Trophoblast cell (in vitro differentiated cells and primary cell): ENCODE results near the gene FAM222A.

Source experiments
- DNase-seq, 2 donors: peaks; one replicate each; pipeline ENCODE4 v3.0.0-alpha.2; 2016
- H2AFZ ChIP-seq: 2 replicates; pipeline ENCODE4 v1.6.1; 2013; ENCODE audit warnings: low read length, moderate library complexity, mild to moderate bottlenecking; ENCODE audit not compliant: insufficient read depth, poor library complexity
- H2AK5ac ChIP-seq: 2 replicates; pipeline ENCODE4 v1.6.1; 2013; ENCODE audit warnings: mild to moderate bottlenecking, low read length
- H2BK120ac ChIP-seq: 2 replicates; pipeline ENCODE4 v1.6.1; 2013; ENCODE audit warnings: low read length, mild to moderate bottlenecking, moderate library complexity; ENCODE audit not compliant: insufficient read depth, poor library complexity
- H2BK12ac ChIP-seq: 2 replicates; pipeline ENCODE4 v1.6.1; 2013; ENCODE audit warnings: mild to moderate bottlenecking, low read length, moderate library complexity
- H2BK5ac ChIP-seq: 2 replicates; pipeline ENCODE4 v1.6.1; 2013; ENCODE audit warnings: low read length, low read depth, moderate library complexity, mild to moderate bottlenecking; ENCODE audit not compliant: poor library complexity
- H3K14ac ChIP-seq: 2 replicates; pipeline ENCODE4 v1.6.1; 2013; ENCODE audit warnings: mild to moderate bottlenecking, low read length
- H3K18ac ChIP-seq: 2 replicates; pipeline ENCODE4 v1.6.1; 2013; ENCODE audit warnings: mild to moderate bottlenecking, low read length
- H3K23ac ChIP-seq: 2 replicates; pipeline ENCODE4 v1.6.1; 2013; ENCODE audit warnings: low read length
- H3K27ac ChIP-seq: 2 replicates; pipeline ENCODE4 v1.5.1; 2013; ENCODE audit warnings: low read depth, mild to moderate bottlenecking, inconsistent platforms, low read length, moderate library complexity
- H3K27me3 ChIP-seq: 2 replicates; pipeline ENCODE4 v1.6.1; 2013; ENCODE audit warnings: inconsistent platforms, mild to moderate bottlenecking, low read length, moderate library complexity; ENCODE audit not compliant: insufficient read depth
- H3K36me3 ChIP-seq, 2 experiments: 1 replicate in 1 of 2; 2 replicates in 1 of 2; pipeline ENCODE4 v1.6.1; 2013; ENCODE audit warnings: low read length in 2 of 2, mild to moderate bottlenecking in 2 of 2, moderate library complexity in 1 of 2; ENCODE audit not compliant: insufficient read depth in 2 of 2, control insufficient read depth in 1 of 2
- H3K4ac ChIP-seq: 2 replicates; pipeline ENCODE4 v1.6.1; 2013; ENCODE audit warnings: low read depth, mild to moderate bottlenecking, low read length, moderate library complexity
- H3K4me1 ChIP-seq, 2 experiments: 1 replicate in 1 of 2; 2 replicates in 1 of 2; pipeline ENCODE4 v1.6.1; 2013; ENCODE audit warnings: low read length in 2 of 2, mild to moderate bottlenecking in 2 of 2, moderate library complexity in 1 of 2; ENCODE audit not compliant: insufficient read depth in 2 of 2, control insufficient read depth in 1 of 2
- H3K4me2 ChIP-seq: 2 replicates; pipeline ENCODE4 v1.6.1; 2013; ENCODE audit warnings: inconsistent platforms, mild to moderate bottlenecking, low read length, moderate library complexity
- H3K4me3 ChIP-seq: 2 replicates; pipeline ENCODE4 v1.5.1; 2013; ENCODE audit warnings: mild to moderate bottlenecking, low read depth, low read length, inconsistent platforms
- H3K79me1 ChIP-seq: one replicate; pipeline ENCODE4 v1.6.1; 2013; ENCODE audit warnings: low read length
- H3K79me2 ChIP-seq: 2 replicates; pipeline ENCODE4 v1.6.1; 2013; ENCODE audit warnings: low read length, mild to moderate bottlenecking; ENCODE audit not compliant: control insufficient read depth, insufficient read depth, poor library complexity
- H3K9ac ChIP-seq: 2 replicates; pipeline ENCODE4 v1.6.1; 2013; ENCODE audit warnings: mild to moderate bottlenecking, low read length
- H3K9me3 ChIP-seq: 2 replicates; pipeline ENCODE4 v1.6.1; 2013; ENCODE audit warnings: low read depth, mild to moderate bottlenecking, control low read depth, inconsistent platforms, low read length; ENCODE audit not compliant: insufficient read depth
- H4K12ac ChIP-seq: 2 replicates; pipeline ENCODE4 v1.6.1; 2013; ENCODE audit warnings: low read depth, mild to moderate bottlenecking, low read length, moderate library complexity
- H4K8ac ChIP-seq: 2 replicates; pipeline ENCODE4 v1.6.1; 2013; ENCODE audit warnings: low read depth, mild to moderate bottlenecking, low read length, moderate library complexity
- H4K91ac ChIP-seq: one replicate; pipeline ENCODE4 v1.6.1; 2013; ENCODE audit warnings: low read depth, mild to moderate bottlenecking, low read length, moderate library complexity
- WGBS: extraction: QIAGEN DNeasy Blood & Tissue Kit; methylation state at CpG from one replicate; pipeline ENCODE4 v1.1.7; 2013; ENCODE audit warnings: missing lambda C conversion rate; ENCODE audit not compliant: insufficient read length, insufficient coverage; ENCODE audit errors: extremely low coverage; 5-methylcytosine and 5-hydroxymethylcytosine counted together

FAM222A gene

DNA sequence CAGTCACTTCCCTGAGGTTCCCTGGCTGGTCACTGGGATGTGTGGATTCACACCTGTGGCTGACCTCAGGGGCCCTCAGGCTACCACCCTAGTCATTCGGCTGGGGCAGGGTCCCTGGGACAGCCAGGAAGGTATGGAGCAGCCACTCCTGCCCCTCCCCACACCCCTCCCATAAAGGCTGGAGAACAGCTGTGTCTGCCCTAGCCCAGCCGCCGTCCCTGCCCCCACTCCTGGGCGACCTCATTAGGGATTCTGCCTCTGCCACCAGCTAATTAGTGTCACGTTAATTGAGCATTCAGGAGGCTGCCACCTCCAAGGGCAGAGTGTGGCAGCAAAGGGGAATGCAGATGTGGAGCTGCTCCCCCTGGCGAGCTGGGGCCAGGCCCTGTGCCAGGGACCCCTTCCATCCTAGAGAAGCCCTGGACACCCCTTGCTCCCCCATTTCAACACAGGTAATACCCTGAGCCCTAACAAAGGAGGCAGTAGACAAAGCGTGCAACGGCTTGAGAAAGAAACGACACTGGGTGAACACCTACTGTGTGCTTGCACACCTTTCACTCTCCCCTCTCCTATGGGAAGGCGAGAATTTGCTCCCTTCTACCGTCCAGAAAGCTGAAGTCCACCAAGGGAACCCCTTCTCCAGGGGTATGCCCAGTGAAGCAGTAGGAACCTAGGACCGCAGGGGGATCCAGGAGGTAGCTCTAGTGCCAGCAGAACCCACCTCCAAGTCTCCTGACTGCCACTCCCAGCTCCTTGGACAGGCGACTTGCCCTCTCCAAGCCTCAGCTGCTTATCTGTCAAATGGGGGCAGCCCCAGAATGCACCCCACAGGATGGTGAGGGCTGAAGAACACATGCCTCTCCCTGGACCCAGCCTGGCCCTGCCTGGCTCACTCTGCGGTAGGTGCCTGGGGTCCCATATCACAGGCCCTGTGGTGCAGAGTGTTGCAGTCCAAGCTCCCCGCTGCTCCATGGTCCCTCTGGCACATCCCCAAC, 45.1 kb downstream of the FAM222A start:
- Histone ChIP-seq H4K8ac (no peak overlapping the region), H3K36me3 (no peaks in the 10 kb centered on the region), H2AK5ac (no peak overlapping the region), H2BK120ac (no peak overlapping the region), H2BK12ac (no peak overlapping the region), H3K23ac (no peak overlapping the region), H2BK5ac (no peak overlapping the region), H3K27ac (no peak overlapping the region), H3K4me2 (no peak overlapping the region), H4K12ac (no peak overlapping the region), H3K9me3 (peaks cover 7% of the 10 kb centered on the region), H3K4me3 (no peak overlapping the region), H3K4me1 (no peaks in the 10 kb centered on the region), H3K9ac (no peak overlapping the region), H3K18ac (no peak overlapping the region), H2AFZ (no peak overlapping the region), H4K91ac (no peak overlapping the region), H3K4ac (no peak overlapping the region), H3K79me2 (no peaks in the 10 kb centered on the region), H3K27me3 (no peaks in the 10 kb centered on the region), H3K79me1 (no peaks in the 10 kb centered on the region), H3K14ac (no peak overlapping the region)
- no peak for DNase-seq
- no CpG with 5 or more reads among the region's 15 CpGs for WGBS

- Histone ChIP-seq H3K9me3 (peaks cover 7% of the 10 kb centered on the region), H3K23ac (no peak overlapping the region), H2AK5ac (no peak overlapping the region), H3K4me2 (no peak overlapping the region), H2BK12ac (no peak overlapping the region), H3K27ac (no peak overlapping the region), H4K91ac (no peak overlapping the region), H3K79me2 (no peaks in the 10 kb centered on the region), H3K27me3 (no peaks in the 10 kb centered on the region), H3K4ac (no peak overlapping the region), H3K4me3 (no peak overlapping the region), H3K36me3 (no peaks in the 10 kb centered on the region), H3K79me1 (no peaks in the 10 kb centered on the region), H3K18ac (no peak overlapping the region), H2BK120ac (no peak overlapping the region), H3K14ac (no peak overlapping the region), H3K4me1 (no peaks in the 10 kb centered on the region), H2BK5ac (no peak overlapping the region), H4K12ac (no peak overlapping the region), H2AFZ (no peak overlapping the region), H4K8ac (no peak overlapping the region), H3K9ac (no peak overlapping the region)
- no peak for DNase-seq
- no CpG with 5 or more reads among the region's 13 CpGs for WGBS
Observed at GRCh38 chr12:109759595-109759994, 46.0 kb downstream of the FAM222A start.

DNA sequence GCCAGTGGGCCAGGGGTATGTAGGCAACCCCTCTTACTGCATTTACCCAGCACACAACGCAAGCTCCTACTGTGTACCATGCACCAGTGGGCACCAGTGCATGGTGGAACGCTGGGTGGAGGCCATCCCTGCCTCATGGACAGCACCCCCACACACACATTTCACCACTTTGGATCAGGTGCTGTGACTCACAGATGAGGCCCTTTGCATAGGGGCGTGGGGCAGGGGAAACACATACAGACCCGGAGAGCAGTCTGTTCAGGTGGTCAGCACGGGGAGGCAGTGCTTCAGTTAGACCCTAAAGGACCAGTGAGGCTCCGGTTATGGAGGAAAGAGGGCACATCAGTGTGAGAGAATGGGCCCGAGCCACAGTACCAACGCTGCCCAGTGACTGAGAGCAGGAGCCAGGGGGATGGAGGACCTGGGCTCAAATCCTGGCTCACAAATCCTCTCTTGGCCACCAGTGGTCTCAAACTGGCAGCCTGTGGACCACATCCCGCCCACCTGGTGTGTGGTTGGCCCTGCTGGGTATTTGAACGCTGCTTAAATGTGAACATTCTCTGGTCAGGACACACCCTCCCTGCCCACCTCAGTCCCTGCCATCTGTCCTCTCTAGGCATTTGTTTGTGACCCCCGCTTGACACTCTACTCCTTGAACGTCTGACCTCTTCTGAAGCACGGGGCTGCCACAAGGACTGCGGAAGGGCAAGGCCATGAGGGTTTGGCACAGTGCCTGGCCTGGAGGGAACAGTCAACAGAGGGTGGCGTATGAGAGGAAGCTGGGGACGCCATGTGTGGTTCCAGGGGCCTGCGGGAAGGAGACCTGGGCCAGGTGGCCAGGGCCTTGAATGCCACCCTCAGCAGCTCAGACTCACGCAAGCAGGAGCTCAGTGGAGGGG, 46.7 kb downstream of the FAM222A start:
- Histone ChIP-seq H3K4me2 (no peak overlapping the region), H4K8ac (no peak overlapping the region), H2BK12ac (no peak overlapping the region), H3K79me2 (no peaks in the 10 kb centered on the region), H3K4me3 (no peak overlapping the region), H2BK5ac (no peak overlapping the region), H3K4ac (no peak overlapping the region), H4K91ac (no peak overlapping the region), H2AK5ac (no peak overlapping the region), H3K36me3 (no peaks in the 10 kb centered on the region), H2AFZ (no peak overlapping the region), H3K79me1 (no peaks in the 10 kb centered on the region), H3K27me3 (no peaks in the 10 kb centered on the region), H3K9ac (no peak overlapping the region), H3K27ac (no peak overlapping the region), H2BK120ac (no peak overlapping the region), H3K23ac (no peak overlapping the region), H3K4me1 (no peaks in the 10 kb centered on the region), H3K14ac (no peak overlapping the region), H4K12ac (no peak overlapping the region), H3K18ac (no peak overlapping the region), H3K9me3 (peaks cover 7% of the 10 kb centered on the region)
- no peak for DNase-seq
- WGBS: no CpG with 5 or more reads among the region's 18 CpGs

- Histone ChIP-seq H3K36me3 (no peaks in the 10 kb centered on the region), H3K79me2 (no peaks in the 10 kb centered on the region), H3K27ac (no peak overlapping the region), H3K23ac (no peak overlapping the region), H4K8ac (no peak overlapping the region), H3K4me3 (no peak overlapping the region), H2BK12ac (no peak overlapping the region), H3K4ac (no peak overlapping the region), H3K4me2 (no peak overlapping the region), H3K9ac (no peak overlapping the region), H4K12ac (no peak overlapping the region), H3K4me1 (no peaks in the 10 kb centered on the region), H3K14ac (no peak overlapping the region), H3K18ac (no peak overlapping the region), H2AFZ (no peak overlapping the region), H2BK120ac (no peak overlapping the region), H2BK5ac (no peak overlapping the region), H3K9me3 (peaks cover 7% of the 10 kb centered on the region), H3K27me3 (no peaks in the 10 kb centered on the region), H2AK5ac (no peak overlapping the region), H3K79me1 (no peaks in the 10 kb centered on the region), H4K91ac (no peak overlapping the region)
- no CpG with 5 or more reads among the region's 16 CpGs for WGBS
- DNase-seq: no peak
Observed at GRCh38 chr12:109760930-109761921, 47.6 kb downstream of the FAM222A start.
